ENCODE results near the gene CACHD1. TPM values are rescaled to one million over a fixed set of nuclear protein-coding genes. Genes with fewer than 3 reads are reported as not detected.

CACHD1 gene
- total and polyA plus RNA-seq, 2 of the 8 experiments (the other 6 are each of a cell fraction or from before 2014, with no cell fraction given), result 22.2 to 42.5 TPM

DNA sequence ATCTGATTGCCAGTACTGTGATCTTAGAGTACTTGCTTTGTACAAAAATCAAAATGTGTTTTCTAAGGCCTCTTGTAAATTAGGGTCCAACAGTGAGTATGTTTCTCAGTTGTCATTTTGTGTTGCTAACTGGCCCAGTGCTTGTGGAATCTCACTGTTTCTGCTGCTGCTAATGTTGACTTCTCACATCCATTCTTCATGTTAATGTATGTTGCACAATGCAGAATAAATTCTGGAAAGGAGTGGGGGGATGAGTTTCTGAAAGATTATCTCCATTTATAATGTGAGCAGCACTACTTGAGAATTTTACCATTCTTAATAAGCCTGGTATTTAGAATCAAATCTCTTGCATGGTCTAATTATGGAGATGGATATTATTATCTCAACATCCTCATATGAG, 57.9 kb downstream of the CACHD1 start:
- H3K14ac ChIP-seq (ENCODE audit: insufficient read length), result no peak overlapping the region
- CTCF ChIA-PET (ENCODE audit: partially characterized antibody), result no interaction called here
- no peak overlapping the region for H3K4me3 ChIP-seq (ENCODE audit: extremely low read depth in 1 of 4, insufficient read depth in 2 of 4, low read depth in 3 of 4, low read length in 4 of 4)
- H2BK20ac ChIP-seq (ENCODE audit: low read length), result no peak overlapping the region
- no peak overlapping the region for H2AK5ac ChIP-seq (ENCODE audit: low read depth, low read length)
- no peak overlapping the region for H3K4ac ChIP-seq (replicated peaks; ENCODE audit: insufficient read length, low read depth, low read length)
- no peak overlapping the region for H2BK120ac ChIP-seq (replicated peaks; ENCODE audit: low read depth, low read length)
- no peak overlapping the region for H2BK5ac ChIP-seq (ENCODE audit: low read depth, low read length)
- no peaks in the 10 kb centered on the region for H3K9me3 ChIP-seq (ENCODE audit: insufficient read depth in 2 of 2, low read depth in 1 of 2, low read length in 1 of 2)
- DNase-seq (ENCODE audit: low read depth in 1 of 2, low spot score in 2 of 2) (no peak), FAIRE-seq (no peak)
- no peak overlapping the region for H2BK12ac ChIP-seq (ENCODE audit: low read depth, low read length)
- H4K5ac ChIP-seq (ENCODE audit: insufficient read length, low read depth, low read length), result no peak overlapping the region
- peaks cover 3% of the 10 kb centered on the region for H3K79me1 ChIP-seq (ENCODE audit: low read depth, low read length)
- no peak overlapping the region for H2AFZ ChIP-seq (ENCODE audit: low read length)
- no peak overlapping the region for H2BK15ac ChIP-seq (ENCODE audit: low read length)
- H3K56ac ChIP-seq (replicated peaks; ENCODE audit: insufficient read length, low read depth, low read length), result no peak overlapping the region
- POLR2A ChIA-PET (ENCODE audit: partially characterized antibody), result interaction anchor here (0.6 to 0.9 kb wide), 2 partner anchors 10 to 284 kb away, joined by 3 read pairs; no protein-coding TSS in a partner anchor
- peaks cover 9 to 98% of the 10 kb centered on the region in 2 experiments; a peak in 3 of 4 replicates for H3K79me2 ChIP-seq (ENCODE audit: control insufficient read depth in 1 of 2, insufficient read depth in 2 of 2, low read length in 2 of 2)
- H4K8ac ChIP-seq (ENCODE audit: extremely low read depth, insufficient read depth, low read length), result no peak overlapping the region
- H3K23ac ChIP-seq (ENCODE audit: insufficient read length), result no peak overlapping the region
- H3K9ac ChIP-seq (replicated peaks in 1 of 4; ENCODE audit: extremely low read depth in 1 of 4, low read depth in 3 of 4, low read length in 3 of 4), result no peak overlapping the region
- peaks cover 7 to 17% of the 10 kb centered on the region in 2 experiments for H4K20me1 ChIP-seq (replicated peaks in 1 of 2; ENCODE audit: control insufficient read depth in 1 of 2, insufficient read depth in 2 of 2, low read length in 2 of 2)
- no peaks in the 10 kb centered on the region for H3K23me2 ChIP-seq (ENCODE audit: low read depth, low read length)
- H3K4me1 ChIP-seq (replicated peaks in 1 of 4; ENCODE audit: control insufficient read depth in 3 of 4, insufficient read depth in 4 of 4, low read length in 3 of 4), result peaks cover 2 to 21% (median 13%) of the 10 kb centered on the region in 4 experiments; a peak in 6 of 7 replicates
- no peak overlapping the region for H3K27ac ChIP-seq (ENCODE audit: low read depth, low read length)
- H4K91ac ChIP-seq (replicated peaks; ENCODE audit: insufficient read length, low read length), result no peak overlapping the region
- no peak overlapping the region for H3K18ac ChIP-seq (ENCODE audit: extremely low read depth, low read length)
- no peak overlapping the region for H3K4me2 ChIP-seq (ENCODE audit: insufficient read depth in 1 of 2, low read depth in 2 of 2, low read length in 2 of 2)
- H3K27me3 ChIP-seq (replicated peaks in 1 of 4; ENCODE audit: control insufficient read depth in 3 of 4, extremely low read depth in 1 of 4, insufficient read depth in 3 of 4, low read length in 3 of 4), result no peaks in the 10 kb centered on the region
- no peak for TF ChIP-seq NRF1 (IDR thresholded peaks at IDR 0.05; ENCODE audit: low read depth, low read length)
- no peak for TF ChIP-seq SP4 (IDR thresholded peaks at IDR 0.05; ENCODE audit: low read length)
- no peak for TF ChIP-seq EGR1 (IDR thresholded peaks at IDR 0.05; ENCODE audit: borderline replicate concordance, low read depth, low read length)
- no peak for TF ChIP-seq CBX5 (IDR thresholded peaks at IDR 0.05; ENCODE audit: low read depth, low read length)
- no peak for TF ChIP-seq TAF7 (optimal IDR thresholded peaks at IDR 0.05; ENCODE audit: borderline replicate concordance, low read depth, low read length)
- no peak for TF ChIP-seq GABPA (IDR thresholded peaks at IDR 0.05; ENCODE audit: borderline replicate concordance, insufficient read depth, low read length)
- no peak for TF ChIP-seq PHF8 (conservative IDR thresholded peaks at IDR 0.05; ENCODE audit: low read depth, low read length)
- no peak for TF ChIP-seq EZH2 (IDR thresholded peaks at IDR 0.05; ENCODE audit: low read depth, low read length, severe bottlenecking)
- TF ChIP-seq SP1 (IDR thresholded peaks at IDR 0.05; ENCODE audit: low read depth, low read length), result no peak
- TF ChIP-seq CTBP2 (IDR thresholded peaks at IDR 0.05; ENCODE audit: borderline replicate concordance, insufficient read depth, insufficient read length, low read length), result no peak
- no peak for TF ChIP-seq CHD1 (IDR thresholded peaks at IDR 0.05; ENCODE audit: low read depth, low read length)
- no peak for TF ChIP-seq BACH1 (IDR thresholded peaks at IDR 0.05; ENCODE audit: low read length)
- no peak for TF ChIP-seq POU5F1 (IDR thresholded peaks at IDR 0.05; ENCODE audit: low read depth, low read length)
- TF ChIP-seq RXRA (IDR thresholded peaks at IDR 0.05; ENCODE audit: insufficient read depth, low read depth, low read length), result no peak
- no peaks in the 10 kb centered on the region for H3K36me3 ChIP-seq (ENCODE audit: control insufficient read depth in 2 of 4, insufficient read depth in 4 of 4, low read length in 3 of 4)

Data from H1 (cell line).